Retinal pigment epithelial cell (primary cell): ENCODE results near the gene PIP4K2A.
"Not testable (repeated sequence)": the region's sequence is repeated elsewhere in the genome, so short reads cannot be mapped to it uniquely, and the experiment has no call there.

Experiments used
- DNase-seq: peaks from one replicate; pipeline ENCODE4 v3.0.0-alpha.2; 2010; ENCODE audit warnings: low read depth
- H3K4me3 ChIP-seq: 2 replicates; pipeline ENCODE4 v1.5.1; 2011; ENCODE audit warnings: mild to moderate bottlenecking, low read length, control low read depth, moderate library complexity
- CTCF ChIP-seq: conservative IDR thresholded peaks from 2 replicates; pipeline ENCODE4 v1.5.1; 2011; ENCODE audit warnings: low read depth, low read length, control low read depth, inconsistent platforms

Gene PIP4K2A

GRCh38 chr10:22534849-22535604 is 179.4 kb downstream of the PIP4K2A start:
- no peak for DNase-seq
- no peak overlapping the region for H3K4me3 ChIP-seq
- TF ChIP-seq CTCF: no peak

GRCh38 chr10:22531441-22531840 is 182.9 kb downstream of the PIP4K2A start:
- DNase-seq: no peak
- no peak overlapping the region for H3K4me3 ChIP-seq
- TF ChIP-seq CTCF: no peak

GRCh38 chr10:22531008-22531407 is 183.4 kb downstream of the PIP4K2A start:
- H3K4me3 ChIP-seq: no peak overlapping the region
- no peak for TF ChIP-seq CTCF
- DNase-seq: no peak

- DNase-seq: no peak
- TF ChIP-seq CTCF: no peak
- no peak overlapping the region for H3K4me3 ChIP-seq
Observed at GRCh38 chr10:22527520-22527919, 186.9 kb downstream of the PIP4K2A start.

GRCh38 chr10:22524333-22524732 is 190.0 kb downstream of the PIP4K2A start:
- not testable (repeated sequence) for DNase-seq, H3K4me3 ChIP-seq

- DNase-seq, H3K4me3 ChIP-seq: not testable (repeated sequence)
Observed at GRCh38 chr10:22520645-22521044, 193.7 kb downstream of the PIP4K2A start.

- TF ChIP-seq CTCF: no peak
- no peak for DNase-seq
- no peak overlapping the region for H3K4me3 ChIP-seq
Observed at GRCh38 chr10:22518167-22518724, 196.1 kb downstream of the PIP4K2A start.

- TF ChIP-seq CTCF: no peak
- H3K4me3 ChIP-seq: no peak overlapping the region
- no peak for DNase-seq
Observed at GRCh38 chr10:22515009-22515408, 199.4 kb downstream of the PIP4K2A start.

GRCh38 chr10:22514414-22514758 is 200.0 kb downstream of the PIP4K2A start:
- DNase-seq, H3K4me3 ChIP-seq: not testable (repeated sequence)

GRCh38 chr10:22513483-22514413 is 200.6 kb downstream of the PIP4K2A start:
- peak overlapping the region; percentile 15 for H3K4me3 ChIP-seq
- DNase-seq: peak; percentile 10

- H3K4me3 ChIP-seq, DNase-seq: not testable (repeated sequence)
Observed at GRCh38 chr10:22512015-22512414, 202.4 kb downstream of the PIP4K2A start.
